A549 (cell line): ENCODE measurements around the gene SPSB1.

Source experiments
- CHD2 ChIP-seq: fragments of 150-350 bp; IDR thresholded peaks from 2 replicates; pipeline ENCODE4 v1.6.1; 2014; ENCODE audit warnings: low read length; ENCODE audit not compliant: partially characterized antibody
- KDM5A ChIP-seq: fragments of 200-600 bp; sonication (generic); IDR thresholded peaks from 2 replicates; pipeline ENCODE4 v1.6.1; 2016; ENCODE audit warnings: antibody characterized with exemption, mild to moderate bottlenecking
- SMC3 ChIP-seq: fragments of >200 bp; sonication (Bioruptor Twin); formaldehyde crosslinking; IDR thresholded peaks from 3 replicates; pipeline ENCODE4 v1.6.1; 2018; ENCODE audit warnings: inconsistent platforms
- TF ChIP-seq, protein P1 (sequence below): fragments of >200 bp; sonication (Bioruptor Twin); formaldehyde crosslinking; IDR thresholded peaks from 3 replicates; pipeline ENCODE4 v1.5.1; 2016

DNA sequence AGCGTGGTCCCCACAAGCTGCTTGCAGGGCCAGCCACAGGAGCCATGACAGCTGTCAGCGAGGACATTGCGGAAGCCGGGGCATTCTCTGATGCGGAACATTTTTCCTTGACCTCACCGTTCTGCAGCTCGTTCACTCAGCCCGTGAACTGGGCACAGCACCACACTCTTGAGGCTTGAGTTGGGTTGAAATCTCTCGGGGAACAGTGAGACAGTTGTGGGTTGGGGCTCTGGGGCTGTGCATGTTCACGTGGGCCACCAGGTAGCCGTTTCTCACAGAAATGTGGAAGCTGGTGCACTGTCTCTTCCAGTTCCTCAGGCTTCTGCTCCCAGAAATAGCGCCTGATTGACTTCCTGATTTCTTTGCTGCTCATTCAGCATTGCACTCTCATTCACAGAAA is 69.8 kb downstream of the SPSB1 start:
- TF ChIP-seq CHD2 (no peak), SMC3 (no peak), KDM5A (no peak)
- TF ChIP-seq, protein P1, sequence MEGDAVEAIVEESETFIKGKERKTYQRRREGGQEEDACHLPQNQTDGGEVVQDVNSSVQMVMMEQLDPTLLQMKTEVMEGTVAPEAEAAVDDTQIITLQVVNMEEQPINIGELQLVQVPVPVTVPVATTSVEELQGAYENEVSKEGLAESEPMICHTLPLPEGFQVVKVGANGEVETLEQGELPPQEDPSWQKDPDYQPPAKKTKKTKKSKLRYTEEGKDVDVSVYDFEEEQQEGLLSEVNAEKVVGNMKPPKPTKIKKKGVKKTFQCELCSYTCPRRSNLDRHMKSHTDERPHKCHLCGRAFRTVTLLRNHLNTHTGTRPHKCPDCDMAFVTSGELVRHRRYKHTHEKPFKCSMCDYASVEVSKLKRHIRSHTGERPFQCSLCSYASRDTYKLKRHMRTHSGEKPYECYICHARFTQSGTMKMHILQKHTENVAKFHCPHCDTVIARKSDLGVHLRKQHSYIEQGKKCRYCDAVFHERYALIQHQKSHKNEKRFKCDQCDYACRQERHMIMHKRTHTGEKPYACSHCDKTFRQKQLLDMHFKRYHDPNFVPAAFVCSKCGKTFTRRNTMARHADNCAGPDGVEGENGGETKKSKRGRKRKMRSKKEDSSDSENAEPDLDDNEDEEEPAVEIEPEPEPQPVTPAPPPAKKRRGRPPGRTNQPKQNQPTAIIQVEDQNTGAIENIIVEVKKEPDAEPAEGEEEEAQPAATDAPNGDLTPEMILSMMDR: no peak
